ENCODE results near the gene CEP164. TPM values are rescaled to one million over a fixed set of nuclear protein-coding genes. Genes with fewer than 3 reads are reported as not detected.

The CEP164 gene
- total and polyA plus RNA-seq, 2 of the 8 experiments (the other 6 are each of a cell fraction or from before 2014, with no cell fraction given), result 8.4 to 20.8 TPM

DNA sequence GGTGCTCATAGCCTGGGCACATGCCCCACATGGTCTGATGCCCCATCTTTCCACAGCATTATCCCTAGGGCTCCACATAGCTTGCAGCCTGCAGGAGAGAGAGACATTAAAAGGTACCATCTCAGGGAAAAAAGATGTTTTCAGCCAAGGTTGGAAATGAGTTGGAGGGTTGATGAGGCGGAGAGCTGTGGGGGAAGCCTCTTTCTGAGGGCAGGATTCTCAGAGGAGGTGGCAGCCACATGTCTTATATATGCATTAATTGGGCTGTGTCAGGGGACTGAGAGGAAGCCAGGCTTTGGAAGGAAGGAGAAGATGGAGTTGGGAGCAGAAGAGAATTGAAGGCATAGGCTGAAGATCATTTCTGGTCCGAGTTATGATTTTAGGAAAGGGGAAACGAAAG is 57.8 kb downstream of the CEP164 start:
- Histone ChIP-seq H3K36me3 (ENCODE audit: control insufficient read depth in 2 of 4, insufficient read depth in 4 of 4, low read length in 3 of 4) (peaks cover 0 to 9% (median 2%) of the 10 kb centered on the region in 4 experiments; a peak in 3 of 8 replicates), H2AFZ (ENCODE audit: low read length) (no peak overlapping the region), H2AK5ac (ENCODE audit: low read depth, low read length) (no peak overlapping the region), H3K27ac (ENCODE audit: low read depth, low read length) (no peak overlapping the region), H2BK12ac (ENCODE audit: low read depth, low read length) (no peak overlapping the region), H2BK15ac (ENCODE audit: low read length) (no peak overlapping the region), H4K5ac (ENCODE audit: insufficient read length, low read depth, low read length) (no peak overlapping the region), H3K4me3 (ENCODE audit: extremely low read depth in 1 of 4, insufficient read depth in 2 of 4, low read depth in 3 of 4, low read length in 4 of 4) (no peak overlapping the region), H3K23ac (ENCODE audit: insufficient read length) (no peak overlapping the region), H3K9ac (replicated peaks in 1 of 4; ENCODE audit: extremely low read depth in 1 of 4, low read depth in 3 of 4, low read length in 3 of 4) (no peak overlapping the region), H3K18ac (ENCODE audit: extremely low read depth, low read length) (no peak overlapping the region), H3K9me3 (ENCODE audit: insufficient read depth in 2 of 2, low read depth in 1 of 2, low read length in 1 of 2) (no peaks in the 10 kb centered on the region), H2BK120ac (replicated peaks; ENCODE audit: low read depth, low read length) (no peak overlapping the region), H3K79me2 (ENCODE audit: control insufficient read depth in 1 of 2, insufficient read depth in 2 of 2, low read length in 2 of 2) (no peaks in the 10 kb centered on the region), H3K4me2 (ENCODE audit: insufficient read depth in 1 of 2, low read depth in 2 of 2, low read length in 2 of 2) (no peak overlapping the region), H4K20me1 (replicated peaks in 1 of 2; ENCODE audit: control insufficient read depth in 1 of 2, insufficient read depth in 2 of 2, low read length in 2 of 2) (peaks cover 2% of the 10 kb centered on the region in 2 experiments), H3K4ac (replicated peaks; ENCODE audit: insufficient read length, low read depth, low read length) (no peak overlapping the region), H3K4me1 (replicated peaks in 1 of 4; ENCODE audit: control insufficient read depth in 3 of 4, insufficient read depth in 4 of 4, low read length in 3 of 4) (peaks cover 0 to 3% (median 0%) of the 10 kb centered on the region in 4 experiments; a peak in 3 of 7 replicates), H4K91ac (replicated peaks; ENCODE audit: insufficient read length, low read length) (no peak overlapping the region), H3K14ac (ENCODE audit: insufficient read length) (no peak overlapping the region), H3K23me2 (ENCODE audit: low read depth, low read length) (no peaks in the 10 kb centered on the region), H4K8ac (ENCODE audit: extremely low read depth, insufficient read depth, low read length) (peak overlapping the region; percentile 12; the same call in 1 of the 2 replicates), H3K56ac (replicated peaks; ENCODE audit: insufficient read length, low read depth, low read length) (no peak overlapping the region), H3K79me1 (ENCODE audit: low read depth, low read length) (no peaks in the 10 kb centered on the region), H2BK5ac (ENCODE audit: low read depth, low read length) (no peak overlapping the region), H3K27me3 (replicated peaks in 1 of 4; ENCODE audit: control insufficient read depth in 3 of 4, extremely low read depth in 1 of 4, insufficient read depth in 3 of 4, low read length in 3 of 4) (no peaks in the 10 kb centered on the region), H2BK20ac (ENCODE audit: low read length) (no peak overlapping the region)
- TF ChIP-seq, protein P1, sequence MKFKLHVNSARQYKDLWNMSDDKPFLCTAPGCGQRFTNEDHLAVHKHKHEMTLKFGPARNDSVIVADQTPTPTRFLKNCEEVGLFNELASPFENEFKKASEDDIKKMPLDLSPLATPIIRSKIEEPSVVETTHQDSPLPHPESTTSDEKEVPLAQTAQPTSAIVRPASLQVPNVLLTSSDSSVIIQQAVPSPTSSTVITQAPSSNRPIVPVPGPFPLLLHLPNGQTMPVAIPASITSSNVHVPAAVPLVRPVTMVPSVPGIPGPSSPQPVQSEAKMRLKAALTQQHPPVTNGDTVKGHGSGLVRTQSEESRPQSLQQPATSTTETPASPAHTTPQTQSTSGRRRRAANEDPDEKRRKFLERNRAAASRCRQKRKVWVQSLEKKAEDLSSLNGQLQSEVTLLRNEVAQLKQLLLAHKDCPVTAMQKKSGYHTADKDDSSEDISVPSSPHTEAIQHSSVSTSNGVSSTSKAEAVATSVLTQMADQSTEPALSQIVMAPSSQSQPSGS (IDR thresholded peaks at IDR 0.05; ENCODE audit: low read length), result no peak
- TF ChIP-seq YY1 (IDR thresholded peaks at IDR 0.05; ENCODE audit: low read depth, low read length) (no peak), EZH2 (IDR thresholded peaks at IDR 0.05; ENCODE audit: low read depth, low read length, severe bottlenecking) (no peak), NRF1 (IDR thresholded peaks at IDR 0.05; ENCODE audit: low read depth, low read length) (no peak)
- TF ChIP-seq, protein P2, sequence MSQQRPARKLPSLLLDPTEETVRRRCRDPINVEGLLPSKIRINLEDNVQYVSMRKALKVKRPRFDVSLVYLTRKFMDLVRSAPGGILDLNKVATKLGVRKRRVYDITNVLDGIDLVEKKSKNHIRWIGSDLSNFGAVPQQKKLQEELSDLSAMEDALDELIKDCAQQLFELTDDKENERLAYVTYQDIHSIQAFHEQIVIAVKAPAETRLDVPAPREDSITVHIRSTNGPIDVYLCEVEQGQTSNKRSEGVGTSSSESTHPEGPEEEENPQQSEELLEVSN (IDR thresholded peaks at IDR 0.05), result no peak
- DNase-seq (ENCODE audit: low read depth in 1 of 2, low spot score in 2 of 2) (no peak), FAIRE-seq (no peak)
- WGBS, 2 experiments (ENCODE audit: extremely low coverage in 1 of 2, insufficient coverage in 1 of 2, insufficient read length in 1 of 2, insufficient replicate concordance in 2 of 2, low coverage in 1 of 2, low lambda C conversion rate in 2 of 2, missing lambda C conversion rate in 1 of 2), result 87% methylated on average over 3 of the region's 3 CpGs; no CpG with 5 or more reads in 1 of the 2 experiments
- ChIA-PET CTCF (ENCODE audit: partially characterized antibody) (interaction anchor here (0.9 to 1.6 kb wide), 4 partner anchors 11 to 432 kb away, joined by 3 read pairs; no protein-coding TSS in a partner anchor), POLR2A (ENCODE audit: partially characterized antibody) (no interaction called here)
